Tibial nerve (tissue), 4 donors: Measurements from ENCODE around the gene ADI1.

ENCODE experiments used
- EP300 ChIP-seq, 2 donors: sonication (generic); formaldehyde crosslinking; IDR thresholded peaks; one replicate each; pipeline ENCODE4 v1.6.1; 2017; ENCODE audit warnings: antibody characterized with exemption in 2 of 2, mild to moderate bottlenecking in 1 of 2
- POLR2A ChIP-seq, 2 donors: fragments of 450-650 bp; IDR thresholded peaks; one replicate each; pipeline ENCODE4 v1.6.1; 2017; ENCODE audit warnings: antibody characterized with exemption in 2 of 2, mild to moderate bottlenecking in 2 of 2, moderate library complexity in 2 of 2
- TF ChIP-seq, protein P1 (sequence below), 5 experiments: fragments of 200-600 bp in 3 of 5; fragments of 450-650 bp in 2 of 5; sonication (generic) in 3 of 5; IDR thresholded peaks; one replicate each; pipeline ENCODE4 v1.5.1; 2016 to 2019; ENCODE audit warnings: antibody characterized with exemption in 5 of 5, mild to moderate bottlenecking in 3 of 5, moderate library complexity in 2 of 5

DNA sequence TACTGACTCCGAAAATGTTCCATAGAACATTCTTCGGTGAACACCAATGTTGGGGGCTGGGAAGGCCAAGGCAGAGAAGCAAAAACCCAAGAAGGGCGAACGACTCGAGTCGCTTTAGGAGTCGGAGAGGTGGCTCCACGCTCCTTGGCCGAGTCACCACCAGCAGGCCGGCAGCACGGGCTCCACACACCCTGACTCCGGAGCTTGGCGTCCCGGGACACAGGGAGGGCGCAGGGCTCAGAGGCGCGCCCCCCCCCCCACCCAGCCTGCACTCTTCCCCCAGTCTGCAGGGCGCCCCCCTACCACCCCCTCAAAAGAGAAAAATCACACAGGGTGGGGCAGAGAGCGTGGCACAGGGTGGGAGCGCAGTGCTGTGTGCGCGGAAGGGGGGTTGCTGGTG, 7.5 kb upstream of the ADI1 start:
- TF ChIP-seq, protein P1, sequence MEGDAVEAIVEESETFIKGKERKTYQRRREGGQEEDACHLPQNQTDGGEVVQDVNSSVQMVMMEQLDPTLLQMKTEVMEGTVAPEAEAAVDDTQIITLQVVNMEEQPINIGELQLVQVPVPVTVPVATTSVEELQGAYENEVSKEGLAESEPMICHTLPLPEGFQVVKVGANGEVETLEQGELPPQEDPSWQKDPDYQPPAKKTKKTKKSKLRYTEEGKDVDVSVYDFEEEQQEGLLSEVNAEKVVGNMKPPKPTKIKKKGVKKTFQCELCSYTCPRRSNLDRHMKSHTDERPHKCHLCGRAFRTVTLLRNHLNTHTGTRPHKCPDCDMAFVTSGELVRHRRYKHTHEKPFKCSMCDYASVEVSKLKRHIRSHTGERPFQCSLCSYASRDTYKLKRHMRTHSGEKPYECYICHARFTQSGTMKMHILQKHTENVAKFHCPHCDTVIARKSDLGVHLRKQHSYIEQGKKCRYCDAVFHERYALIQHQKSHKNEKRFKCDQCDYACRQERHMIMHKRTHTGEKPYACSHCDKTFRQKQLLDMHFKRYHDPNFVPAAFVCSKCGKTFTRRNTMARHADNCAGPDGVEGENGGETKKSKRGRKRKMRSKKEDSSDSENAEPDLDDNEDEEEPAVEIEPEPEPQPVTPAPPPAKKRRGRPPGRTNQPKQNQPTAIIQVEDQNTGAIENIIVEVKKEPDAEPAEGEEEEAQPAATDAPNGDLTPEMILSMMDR (IDR thresholded peaks at IDR 0.05) = no peak
- no peak for TF ChIP-seq POLR2A (IDR thresholded peaks at IDR 0.05)
- TF ChIP-seq EP300 (IDR thresholded peaks at IDR 0.05) = no peak
